H1 (cell line): ENCODE results near the gene SHISA7. TPM values are rescaled to one million over a fixed set of nuclear protein-coding genes. Genes with fewer than 3 reads are reported as not detected.

Experiments
- CTCF ChIA-PET: fragments of 300-600 bp; sonication (Branson Sonifier 250); formaldehyde crosslinking; loops from one replicate; lab custom pipeline; 2021; ENCODE audit not compliant: partially characterized antibody; lab: Charles Lee
- POLR2A ChIA-PET: fragments of 300-600 bp; sonication (Branson Sonifier 250); formaldehyde crosslinking; loops from one replicate; lab custom pipeline; 2021; ENCODE audit warnings: inconsistent platforms; ENCODE audit not compliant: partially characterized antibody; lab: Charles Lee
- DNase-seq, 2 experiments: peaks; one replicate each; pipeline versions ENCODE4 v3.0.0 to v3.0.0-alpha.2; 2010 to 2022; ENCODE audit warnings: low spot score in 2 of 2, low read depth in 1 of 2, mixed read lengths in 1 of 2
- FAIRE-seq: peaks from 2 replicates; lab custom pipeline; 2011; peaks lifted over from hg19 to GRCh38; lab: Jason Lieb, UNC
- H2AFZ ChIP-seq: 2 replicates; pipeline ENCODE4 v1.8.1; 2012; ENCODE audit warnings: low read length, inconsistent platforms
- H2AK5ac ChIP-seq: 2 replicates; pipeline ENCODE4 v1.6.1; 2013; ENCODE audit warnings: low read depth, low read length
- H2BK120ac ChIP-seq: replicated peaks from 2 replicates; pipeline ENCODE3; 2013; ENCODE audit warnings: low read depth, low read length, inconsistent platforms
- H2BK12ac ChIP-seq: 2 replicates; pipeline ENCODE4 v1.6.1; 2013; ENCODE audit warnings: low read depth, low read length
- H2BK15ac ChIP-seq: 2 replicates; pipeline ENCODE4 v1.6.1; 2013; ENCODE audit warnings: low read length
- H2BK20ac ChIP-seq: 2 replicates; pipeline ENCODE4 v1.6.1; 2013; ENCODE audit warnings: low read length
- H2BK5ac ChIP-seq: 2 replicates; pipeline ENCODE4 v1.6.1; 2013; ENCODE audit warnings: low read depth, low read length
- H3K14ac ChIP-seq: 2 replicates; pipeline ENCODE4 v1.6.1; 2013; ENCODE audit warnings: inconsistent platforms; ENCODE audit not compliant: insufficient read length
- H3K18ac ChIP-seq: 2 replicates; pipeline ENCODE4 v1.6.1; 2013; ENCODE audit warnings: low read length; ENCODE audit errors: extremely low read depth
- H3K23ac ChIP-seq: 2 replicates; pipeline ENCODE4 v1.6.1; 2013; ENCODE audit warnings: inconsistent platforms; ENCODE audit not compliant: insufficient read length
- H3K23me2 ChIP-seq: 2 replicates; pipeline ENCODE4 v1.6.1; 2013; ENCODE audit warnings: low read depth, low read length
- H3K27ac ChIP-seq: 2 replicates; pipeline ENCODE4 v1.6.1; 2011; ENCODE audit warnings: low read depth, low read length, inconsistent platforms
- H3K27me3 ChIP-seq, 4 experiments: replicated peaks in 1 of 4; 1 replicate in 1 of 4; 2 replicates in 3 of 4; pipeline versions ENCODE4 v1.6.1 to v1.8.1; 2011 to 2013; ENCODE audit warnings: low read length in 3 of 4, mild to moderate bottlenecking in 3 of 4, inconsistent platforms in 2 of 4, mixed read lengths in 2 of 4, moderate library complexity in 1 of 4; ENCODE audit not compliant: control insufficient read depth in 3 of 4, insufficient read depth in 3 of 4; ENCODE audit errors: extremely low read depth in 1 of 4
- H3K36me3 ChIP-seq, 4 experiments: 2 replicates each; pipeline versions ENCODE4 v1.6.1 to v1.8.1; 2011 to 2013; ENCODE audit warnings: mild to moderate bottlenecking in 4 of 4, low read length in 3 of 4, moderate library complexity in 2 of 4, control low read depth in 1 of 4, inconsistent platforms in 1 of 4; ENCODE audit not compliant: insufficient read depth in 4 of 4, control insufficient read depth in 2 of 4
- H3K4ac ChIP-seq: replicated peaks from 2 replicates; pipeline ENCODE3; 2013; ENCODE audit warnings: low read length, low read depth, mixed read lengths, inconsistent platforms; ENCODE audit not compliant: insufficient read length
- H3K4me1 ChIP-seq, 4 experiments: replicated peaks in 1 of 4; 1 replicate in 1 of 4; 2 replicates in 3 of 4; pipeline versions ENCODE4 v1.6.1 to v1.8.1; 2011 to 2013; ENCODE audit warnings: low read length in 3 of 4, inconsistent platforms in 2 of 4, mixed read lengths in 1 of 4; ENCODE audit not compliant: insufficient read depth in 4 of 4, control insufficient read depth in 3 of 4
- H3K4me2 ChIP-seq, 2 experiments: 2 replicates each; pipeline versions ENCODE4 v1.6.1 to v1.8.1; 2011 to 2013; ENCODE audit warnings: low read depth in 2 of 2, low read length in 2 of 2, control low read depth in 1 of 2, inconsistent platforms in 1 of 2, mild to moderate bottlenecking in 1 of 2; ENCODE audit not compliant: insufficient read depth in 1 of 2
- H3K4me3 ChIP-seq, 4 experiments: fragments of 200-600, 300-600 bp in 1 of 4; sonication (generic), shearing (Covaris generic), sonication (Bioruptor Twin) in 1 of 4; 2 replicates each; pipeline versions ENCODE4 v1.5.1 to v1.8.1; 2011 to 2016; ENCODE audit warnings: low read length in 4 of 4, low read depth in 3 of 4, control low read depth in 2 of 4, inconsistent platforms in 2 of 4, mild to moderate bottlenecking in 2 of 4, mixed read lengths in 1 of 4, moderate library complexity in 1 of 4; ENCODE audit not compliant: insufficient read depth in 2 of 4; ENCODE audit errors: extremely low read depth in 1 of 4
- H3K56ac ChIP-seq: replicated peaks from 2 replicates; pipeline ENCODE3; 2013; ENCODE audit warnings: low read depth, mild to moderate bottlenecking, mixed read lengths, low read length, inconsistent platforms; ENCODE audit not compliant: insufficient read length
- H3K79me1 ChIP-seq: 2 replicates; pipeline ENCODE4 v1.6.1; 2013; ENCODE audit warnings: low read depth, low read length, control low read depth
- H3K79me2 ChIP-seq, 2 experiments: 2 replicates each; pipeline versions ENCODE4 v1.6.1 to v1.8.1; 2012 to 2013; ENCODE audit warnings: low read length in 2 of 2, mild to moderate bottlenecking in 2 of 2, inconsistent platforms in 1 of 2; ENCODE audit not compliant: insufficient read depth in 2 of 2, control insufficient read depth in 1 of 2
- H3K9ac ChIP-seq, 4 experiments: replicated peaks in 1 of 4; 1 replicate in 1 of 4; 2 replicates in 3 of 4; pipeline versions ENCODE4 v1.6.1 to v1.8.1; 2011 to 2013; ENCODE audit warnings: low read depth in 3 of 4, low read length in 3 of 4, control low read depth in 2 of 4, mild to moderate bottlenecking in 2 of 4, moderate library complexity in 2 of 4, inconsistent platforms in 1 of 4; ENCODE audit errors: extremely low read depth in 1 of 4
- H3K9me3 ChIP-seq, 2 experiments: 2 replicates each; pipeline versions ENCODE4 v1.6.1 to v1.8.1; 2012 to 2013; ENCODE audit warnings: mild to moderate bottlenecking in 2 of 2, moderate library complexity in 2 of 2, control low read depth in 1 of 2, inconsistent platforms in 1 of 2, low read depth in 1 of 2, low read length in 1 of 2, mixed read lengths in 1 of 2; ENCODE audit not compliant: insufficient read depth in 2 of 2
- H4K20me1 ChIP-seq, 2 experiments: replicated peaks in 1 of 2; 2 replicates each; pipeline versions ENCODE3 to v1.8.1; 2011 to 2013; ENCODE audit warnings: inconsistent platforms in 2 of 2, low read length in 2 of 2, mild to moderate bottlenecking in 1 of 2; ENCODE audit not compliant: insufficient read depth in 2 of 2, control insufficient read depth in 1 of 2
- H4K5ac ChIP-seq: 2 replicates; pipeline ENCODE4 v1.6.1; 2013; ENCODE audit warnings: low read length, low read depth, mixed read lengths, inconsistent platforms; ENCODE audit not compliant: insufficient read length
- H4K8ac ChIP-seq: 2 replicates; pipeline ENCODE4 v1.8.0; 2013; ENCODE audit warnings: mild to moderate bottlenecking, moderate library complexity, low read length, inconsistent platforms; ENCODE audit not compliant: insufficient read depth; ENCODE audit errors: extremely low read depth
- H4K91ac ChIP-seq: replicated peaks from 2 replicates; pipeline ENCODE3; 2013; ENCODE audit warnings: low read length, mixed read lengths, inconsistent platforms; ENCODE audit not compliant: insufficient read length
- E2F6 ChIP-seq: IDR thresholded peaks from 2 replicates; pipeline ENCODE4 v1.6.1; 2012; ENCODE audit warnings: inconsistent platforms
- HDAC6 ChIP-seq: IDR thresholded peaks from one replicate; pipeline ENCODE4 v1.7.1; 2012; ENCODE audit warnings: low read depth, mild to moderate bottlenecking, inconsistent platforms, low read length, moderate library complexity
- RAD21 ChIP-seq, 2 experiments: IDR thresholded peaks in 1 of 2; conservative IDR thresholded peaks in 1 of 2; 2 replicates each; pipeline ENCODE4 v1.6.1; 2011; ENCODE audit warnings: low read depth in 2 of 2, low read length in 2 of 2, improper control_type of control experiment in 1 of 2, inconsistent platforms in 1 of 2, mild to moderate bottlenecking in 1 of 2, moderate library complexity in 1 of 2
- RXRA ChIP-seq: IDR thresholded peaks from 2 replicates; pipeline ENCODE4 v1.6.1; 2011; ENCODE audit warnings: low read depth, mild to moderate bottlenecking, low read length, moderate library complexity; ENCODE audit not compliant: insufficient read depth
- SIN3A ChIP-seq, 2 experiments: IDR thresholded peaks in 1 of 2; conservative IDR thresholded peaks in 1 of 2; 2 replicates each; pipeline ENCODE4 v1.6.1; 2011 to 2012; ENCODE audit warnings: low read length in 2 of 2, improper control_type of control experiment in 1 of 2, low read depth in 1 of 2, mild to moderate bottlenecking in 1 of 2
- SRF ChIP-seq: IDR thresholded peaks from 2 replicates; pipeline ENCODE4 v1.6.1; 2011; ENCODE audit warnings: mild to moderate bottlenecking, low read depth, low read length, moderate library complexity
- TAF1 ChIP-seq: IDR thresholded peaks from 2 replicates; pipeline ENCODE4 v1.6.1; 2011; ENCODE audit warnings: mild to moderate bottlenecking, low read depth, low read length
- WGBS, 2 experiments: shearing (Covaris generic) in 1 of 2; methylation state at CpG; one replicate each; pipeline versions ENCODE4 v1.1.6 to v1.1.7; 2013 to 2015; ENCODE audit warnings: low lambda C conversion rate in 2 of 2, mixed read lengths in 2 of 2, inconsistent platforms in 1 of 2, low coverage in 1 of 2, missing lambda C conversion rate in 1 of 2; ENCODE audit not compliant: insufficient replicate concordance in 2 of 2, insufficient coverage in 1 of 2, insufficient read length in 1 of 2; ENCODE audit errors: extremely low coverage in 1 of 2, missing lambda C conversion rate in 1 of 2; 5-methylcytosine and 5-hydroxymethylcytosine counted together
- polyA plus RNA-seq, 7 experiments: library from polyadenylated mRNA; depleted of rRNA in 3 of 7; stranded (reverse) in 5 of 7; unstranded in 2 of 7; fragments of >200 nt in 5 of 7; fragments of 200-250 nt in 2 of 7; gene quantifications; 1 replicate in 5 of 7; 2 replicates in 1 of 7; 4 replicates in 1 of 7; pipeline versions ENCODE4 v1.2.1 to v1.2.3, GENCODE V29; 2011 to 2013; ENCODE audit warnings: missing spikeins in 2 of 7, mixed read lengths in 2 of 7
- total RNA-seq: library from RNA; stranded (reverse); fragmentation: NEBNext Ultra II Directional; extraction: Animal tissue kit (Norgen Biotek cat#: 25700); gene quantifications from 2 replicates; pipeline ENCODE4 v1.2.1, GENCODE V29; 2021

Gene SHISA7
- total and polyA plus RNA-seq, 2 of the 8 experiments (the other 6 are each of a cell fraction or from before 2014, with no cell fraction given) = 0.76 to 1.0 TPM

- Histone ChIP-seq H3K18ac (no peak overlapping the region), H2BK15ac (no peak overlapping the region), H2BK20ac (no peak overlapping the region), H3K27ac (no peak overlapping the region), H3K9ac (no peak overlapping the region), H2BK120ac (no peak overlapping the region), H2AFZ (no peak overlapping the region), H3K36me3 (no peaks in the 10 kb centered on the region), H3K4ac (no peak overlapping the region), H2BK12ac (no peak overlapping the region), H3K14ac (no peak overlapping the region), H3K4me2 (no peak overlapping the region), H3K79me1 (no peaks in the 10 kb centered on the region), H3K23me2 (no peaks in the 10 kb centered on the region), H3K4me3 (no peak overlapping the region), H3K79me2 (no peaks in the 10 kb centered on the region), H4K20me1 (no peaks in the 10 kb centered on the region), H3K27me3 (peaks cover 0 to 9% (median 2%) of the 10 kb centered on the region in 4 experiments; a peak in 2 of 7 replicates), H2BK5ac (no peak overlapping the region), H2AK5ac (peak overlapping the region; percentile 65; the same call in 1 of the 2 replicates), H4K91ac (no peak overlapping the region), H4K8ac (no peak overlapping the region), H4K5ac (no peak overlapping the region), H3K4me1 (peaks cover 0 to 2% (median 0%) of the 10 kb centered on the region in 4 experiments; a peak in 1 of 7 replicates), H3K9me3 (no peaks in the 10 kb centered on the region; a peak in 1 of 4 replicates), H3K56ac (no peak overlapping the region), H3K23ac (no peak overlapping the region)
- DNase-seq (no peak), FAIRE-seq (no peak)
- 84% methylated on average over 5 of the region's 5 CpGs; no CpG with 5 or more reads in 1 of the 2 experiments for WGBS, 2 experiments
- ChIA-PET POLR2A (interaction anchor here (0.9 to 34.6 kb wide), 5 partner anchors 10 to 70 kb away, joined by 3 to 874 read pairs (median 4); partner anchors contain the start of genes RPL28, TMEM238 and UBE2S), CTCF (interaction anchor here (0.6 to 4.3 kb wide), 30 partner anchors 9 to 500 kb away, joined by 3 to 17 read pairs (median 5); partner anchors contain the start of gene SHISA7)
- TF ChIP-seq RXRA (no peak), RAD21 (IDR thresholded peaks at IDR 0.05 in 1 of 2, conservative IDR thresholded peaks at IDR 0.05 in 1 of 2; ENCODE audit: low read depth in 2 of 2, low read length in 2 of 2) (no peak), TAF1 (no peak), HDAC6 (no peak), SRF (no peak), SIN3A (conservative IDR thresholded peaks at IDR 0.05 in 1 of 2, IDR thresholded peaks at IDR 0.05 in 1 of 2; ENCODE audit: low read depth in 1 of 2, low read length in 2 of 2) (no peak), E2F6 (no peak)
Measured at GRCh38 chr19:55419103-55419502, 24.0 kb downstream of the SHISA7 start.
